HG03520 (cell line): Measurements from ENCODE around the gene IQCF2.
"Not testable (repeated sequence)": the region's sequence is repeated elsewhere in the genome, so short reads cannot be mapped to it uniquely, and the experiment has no call there.

Experiments
- ATAC-seq: cut with Tn5 transposase; IDR thresholded peaks from one replicate; pipeline ENCODE4 v1.9.1; 2021; ENCODE audit warnings: mild to moderate bottlenecking, moderate library complexity; ENCODE audit not compliant: unreplicated experiment

Gene IQCF2

DNA sequence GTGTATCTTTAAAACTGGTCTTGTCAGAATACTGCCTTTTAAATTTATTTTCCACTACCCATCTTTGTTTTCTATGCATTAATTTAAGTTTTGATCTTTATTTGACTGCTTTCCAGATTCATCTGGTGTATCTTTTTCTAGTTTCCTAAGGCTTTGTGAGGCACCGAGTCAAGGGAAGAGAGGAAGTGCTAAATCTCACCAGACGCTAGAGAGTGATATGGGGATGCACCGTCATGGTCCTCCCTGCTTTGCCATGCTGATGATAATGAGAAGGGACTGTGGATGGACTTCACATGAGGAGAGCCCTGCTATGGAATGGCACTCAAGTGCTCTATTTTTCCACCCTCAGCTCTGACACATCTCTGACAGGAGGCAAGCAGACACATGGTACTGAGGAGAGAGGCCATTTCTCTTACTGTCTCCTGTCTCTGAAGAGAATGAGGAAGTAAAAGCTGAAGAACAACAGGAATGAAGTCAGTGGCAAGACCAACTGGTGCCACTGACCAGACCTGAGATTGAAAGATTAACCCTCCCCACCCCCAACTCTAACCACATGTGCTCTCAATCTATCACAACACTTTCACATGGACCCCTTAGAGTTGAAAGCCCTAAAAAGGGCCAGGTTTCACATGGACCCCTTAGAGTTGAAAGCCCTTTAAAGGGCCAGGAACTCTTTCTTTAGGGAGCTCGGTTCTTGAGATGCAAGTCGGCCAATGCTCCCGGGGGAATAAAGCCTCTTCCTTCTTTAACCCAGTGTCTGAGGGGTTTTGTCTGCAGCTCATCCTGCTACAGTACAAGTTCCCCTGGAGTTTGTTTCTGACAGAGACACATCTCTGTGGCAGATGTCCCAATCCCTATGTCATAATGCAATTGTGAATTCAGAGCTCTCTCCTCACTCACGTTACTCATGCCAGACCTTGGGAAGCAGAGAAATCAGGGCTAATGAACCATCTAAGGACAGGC, at the start of gene IQCF2:
Gene IQCF2 (plus strand): TSS at position 913 of the 963 bp plus-strand sequence. CDS start 52 bp downstream, outside the sequence.
- ATAC-seq: no peak

- ATAC-seq: no peak
Measured at GRCh38 chr3:51813539-51813938, 47.9 kb upstream of the IQCF2 start.

GRCh38 chr3:51814034-51814433, 47.4 kb upstream of the IQCF2 start:
- ATAC-seq: no peak

DNA sequence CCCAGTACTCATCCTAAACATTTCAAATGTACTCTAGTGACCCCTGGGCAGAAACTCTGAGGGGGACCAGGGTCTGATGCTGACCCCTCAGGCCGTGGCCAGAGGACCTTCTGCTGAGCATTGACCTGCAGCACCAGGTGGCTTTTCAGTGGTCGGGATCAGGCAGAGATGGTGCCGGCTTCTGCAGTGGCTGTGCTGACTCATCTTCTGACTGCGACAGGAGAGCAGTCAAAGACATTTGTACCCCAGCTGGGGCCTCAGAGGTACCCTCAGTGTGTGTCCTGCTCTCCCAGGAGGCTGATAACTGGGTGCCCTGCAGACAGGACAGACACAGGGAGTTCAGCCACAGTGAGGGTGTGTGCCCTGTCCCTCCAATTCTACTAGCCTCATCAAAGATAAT, 45.8 kb upstream of the IQCF2 start:
- no peak for ATAC-seq

GRCh38 chr3:51816723-51817122, 44.7 kb upstream of the IQCF2 start:
- ATAC-seq: no peak

DNA sequence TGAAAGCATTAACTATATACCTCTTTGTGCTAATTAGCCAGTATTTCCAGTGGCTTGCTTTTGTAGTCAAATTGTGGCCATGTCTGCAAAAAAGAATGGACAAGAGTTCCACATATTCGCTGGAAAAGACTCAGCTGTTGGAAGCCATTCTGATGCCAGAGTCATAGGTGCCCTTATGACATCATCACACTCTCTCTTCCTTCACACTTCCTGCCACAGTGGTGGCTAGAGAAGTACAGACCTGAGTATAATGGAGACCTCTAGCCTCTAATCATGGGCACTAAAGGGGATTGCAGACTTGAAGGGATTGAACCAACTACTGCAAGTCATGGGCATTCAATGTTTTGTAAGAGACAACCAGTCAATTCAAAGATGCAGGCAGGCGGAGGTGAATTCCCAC, 44.0 kb upstream of the IQCF2 start:
- ATAC-seq: no peak

DNA sequence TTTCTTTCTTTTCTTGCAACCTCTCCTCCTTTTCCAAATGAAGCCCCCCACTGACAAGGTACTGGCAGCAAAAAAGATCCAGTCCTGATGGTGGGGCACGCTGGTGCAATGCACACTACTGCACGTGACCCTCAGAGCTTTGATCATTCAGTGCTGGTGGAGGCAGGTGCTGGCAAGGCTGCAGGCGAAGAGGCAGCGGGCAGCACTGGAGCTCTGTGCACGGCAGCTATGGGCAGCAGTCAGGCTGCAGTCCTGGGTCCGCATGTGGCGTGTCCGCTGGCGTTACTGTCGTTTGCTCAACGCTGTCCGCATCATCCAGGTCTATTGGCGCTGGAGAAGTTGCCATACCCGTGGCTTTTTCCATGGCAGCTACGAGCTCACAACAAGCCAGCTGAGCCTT, 42.3 kb upstream of the IQCF2 start:
- no peak for ATAC-seq

GRCh38 chr3:51819709-51820406, 41.6 kb upstream of the IQCF2 start:
- no peak for ATAC-seq

DNA sequence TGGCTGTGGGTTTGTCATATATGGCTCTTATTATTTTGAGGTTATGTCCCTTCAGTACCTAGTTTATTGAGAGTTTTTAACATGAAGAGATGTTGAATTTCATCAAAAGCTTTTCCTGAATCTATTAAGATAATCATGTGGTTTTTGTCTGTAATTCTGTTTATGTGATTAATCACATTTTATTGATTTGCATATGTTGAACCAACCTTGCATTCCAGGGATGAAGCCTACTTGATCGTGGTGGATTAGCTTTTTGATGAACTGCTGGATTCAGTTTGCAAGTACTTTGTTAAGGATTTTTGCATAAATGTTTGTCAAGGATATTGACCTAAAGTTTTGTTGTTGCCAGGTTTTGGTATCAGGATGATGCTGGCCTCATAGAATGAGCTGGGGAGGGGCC, 33.1 kb upstream of the IQCF2 start:
- ATAC-seq: no peak

GRCh38 chr3:51830345-51830744, 31.1 kb upstream of the IQCF2 start:
- ATAC-seq: no peak

DNA sequence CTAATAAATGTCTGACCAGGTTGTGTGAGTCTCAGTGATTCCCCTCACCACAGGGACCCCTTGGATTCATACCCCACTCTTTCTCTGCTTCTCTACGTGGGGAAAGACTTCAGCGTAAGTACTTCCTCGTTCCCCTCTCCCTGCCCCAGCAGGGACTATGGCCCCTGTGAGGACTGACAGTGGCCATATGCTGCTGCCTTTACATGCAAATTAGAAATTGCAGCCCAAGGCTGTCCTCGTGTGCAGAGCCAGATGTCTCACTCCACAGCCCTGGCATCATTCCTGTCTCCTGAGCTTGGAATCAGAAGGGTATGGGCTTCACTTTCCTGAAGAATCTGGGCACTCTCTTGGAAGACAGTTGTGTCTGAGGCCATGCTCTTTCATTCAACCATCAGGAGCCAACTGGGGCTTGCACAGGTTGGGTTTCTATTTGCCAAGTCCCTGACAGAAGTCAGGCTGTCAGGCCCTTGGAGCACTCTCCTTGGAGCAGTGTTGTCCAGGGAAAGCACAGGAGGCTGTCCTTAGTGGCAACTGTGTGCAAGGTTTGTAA, 30.5 kb upstream of the IQCF2 start:
- no peak for ATAC-seq

DNA sequence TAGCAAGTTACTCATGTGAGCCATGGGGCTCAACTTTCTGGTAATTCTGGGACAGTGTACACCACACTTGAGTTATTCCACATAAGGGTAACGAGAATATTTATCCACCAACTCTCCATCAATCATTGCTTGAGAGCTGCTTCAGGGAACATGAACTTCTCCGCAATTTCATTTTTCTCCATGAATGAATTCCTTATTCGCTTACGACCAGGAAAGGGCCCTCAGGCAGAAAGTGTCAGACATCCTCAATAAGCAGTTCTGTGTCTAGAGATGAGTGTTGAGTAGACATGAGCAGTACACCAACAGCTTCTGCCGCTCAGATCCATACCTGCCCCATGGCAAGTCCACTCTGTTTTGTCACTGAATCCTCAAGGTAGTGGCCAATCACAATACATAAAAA, 24.8 kb upstream of the IQCF2 start:
- ATAC-seq: no peak

DNA sequence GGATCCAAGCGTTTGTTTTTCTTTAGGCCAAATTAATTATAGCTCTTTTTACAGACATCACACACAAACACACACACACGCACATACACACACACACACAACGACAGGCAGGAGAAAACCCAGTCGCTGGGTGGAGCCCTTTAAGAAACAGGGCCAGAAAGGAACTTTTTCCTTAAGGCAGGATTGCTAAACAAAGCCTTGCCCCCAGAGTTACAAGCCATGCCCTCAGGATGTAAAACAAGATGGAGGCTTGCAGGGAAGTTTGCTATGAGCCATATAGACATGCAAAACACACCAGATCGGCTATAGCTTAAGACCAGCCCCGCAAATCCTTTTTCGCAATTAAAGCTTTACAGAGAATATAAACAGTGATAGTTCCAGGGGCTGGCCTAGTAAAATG, 16.3 kb upstream of the IQCF2 start:
- no peak for ATAC-seq

DNA sequence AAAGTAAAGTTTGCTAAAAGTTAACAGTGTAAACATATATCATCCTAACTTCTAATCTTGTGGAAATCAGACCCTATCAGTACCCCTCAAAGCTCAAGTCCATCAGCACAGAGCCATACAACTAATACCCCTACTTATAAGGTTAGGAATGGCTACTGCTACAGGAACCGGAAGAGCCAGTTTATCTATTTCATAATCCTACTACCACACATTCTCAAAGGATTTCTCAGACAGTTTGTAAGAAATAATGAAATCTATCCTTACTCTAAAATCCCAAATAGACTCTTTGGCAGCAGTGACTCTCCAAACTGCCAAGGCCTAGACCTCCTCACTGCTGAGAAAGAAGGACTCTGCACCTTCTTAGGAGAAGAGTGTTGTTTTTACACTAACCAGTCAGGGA, 6.0 kb upstream of the IQCF2 start:
- ATAC-seq: not testable (repeated sequence)

DNA sequence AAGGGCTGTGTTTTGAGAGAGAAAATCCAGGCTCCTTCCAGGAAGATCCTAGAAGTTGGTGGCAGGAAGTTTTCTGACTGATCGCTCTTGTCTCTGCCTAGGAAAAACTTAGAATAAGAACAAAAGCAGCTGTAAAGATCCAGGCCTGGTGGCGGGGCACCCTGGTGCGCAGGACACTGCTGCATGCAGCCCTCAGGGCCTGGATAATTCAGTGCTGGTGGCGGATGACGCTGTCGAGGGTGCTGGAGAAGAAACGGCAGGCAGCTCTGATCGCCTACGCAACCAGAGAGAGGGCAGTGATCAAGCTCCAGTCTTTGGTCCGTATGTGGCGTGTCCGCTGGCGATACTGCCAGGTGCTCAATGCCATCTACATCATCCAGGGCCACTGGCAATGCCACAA, 1.5 kb downstream of the IQCF2 start:
- ATAC-seq: no peak

DNA sequence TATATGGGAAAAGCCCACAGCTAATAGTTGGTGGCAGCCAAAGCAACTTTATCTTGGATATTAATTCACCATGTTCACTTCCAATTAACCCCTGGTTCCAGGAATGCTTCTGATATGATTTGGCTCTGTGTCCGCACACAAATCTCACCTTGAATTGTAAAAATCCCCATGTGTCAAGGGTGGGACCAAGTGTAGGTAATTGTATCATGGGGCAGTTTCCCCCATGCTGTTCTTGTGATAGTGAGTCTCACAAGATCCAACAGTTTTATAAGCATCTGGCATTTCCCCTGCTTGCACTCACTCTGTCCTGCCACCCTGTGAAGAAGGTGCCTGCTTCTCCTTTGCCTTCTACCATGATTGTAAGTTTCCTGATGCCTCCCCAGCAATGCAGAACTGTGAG, 7.5 kb downstream of the IQCF2 start:
- ATAC-seq: not testable (repeated sequence)

DNA sequence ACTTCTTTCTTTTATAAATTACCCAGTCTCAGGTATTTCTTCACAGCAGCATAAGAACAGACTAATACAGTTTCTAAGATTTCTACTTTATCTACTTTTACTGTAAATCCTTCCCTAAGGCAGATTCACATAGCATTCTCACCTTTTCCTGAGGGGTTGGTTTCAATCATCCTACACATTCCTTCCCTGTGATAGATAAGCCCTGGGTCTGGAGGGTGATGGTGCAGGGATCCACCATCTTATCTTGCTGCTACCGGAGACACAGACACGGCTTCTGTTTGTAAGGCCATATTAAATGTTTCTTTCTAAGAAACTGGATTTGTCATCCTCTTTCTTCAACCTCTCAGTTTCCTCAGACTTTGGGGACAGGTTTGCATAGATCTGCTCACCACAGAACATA, 7.9 kb downstream of the IQCF2 start:
- ATAC-seq: no peak

GRCh38 chr3:51873253-51873766, 11.9 kb downstream of the IQCF2 start:
- no peak for ATAC-seq

- ATAC-seq: no peak
Measured at GRCh38 chr3:51873876-51874275, 12.5 kb downstream of the IQCF2 start.

DNA sequence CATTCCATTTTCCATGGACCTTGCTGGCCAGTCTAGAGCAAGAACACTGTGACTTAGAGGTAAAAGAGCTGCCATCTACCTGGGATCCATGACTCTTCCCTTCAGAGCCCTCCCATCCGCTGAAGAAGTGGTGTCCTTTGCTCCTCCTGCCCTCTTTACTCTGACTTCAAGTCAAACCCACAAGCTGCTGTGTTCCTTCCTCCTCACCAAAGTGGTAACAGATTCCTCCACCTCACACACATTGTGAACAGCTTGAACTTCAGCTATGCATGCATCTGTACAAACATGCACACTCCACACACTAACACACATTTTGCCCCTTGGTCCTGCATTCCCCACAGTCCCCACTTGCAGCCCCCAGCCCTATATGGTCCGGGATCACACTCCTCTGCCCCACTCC, 13.0 kb downstream of the IQCF2 start:
- ATAC-seq: no peak

- no peak for ATAC-seq
Measured at GRCh38 chr3:51874889-51875288, 13.5 kb downstream of the IQCF2 start.

DNA sequence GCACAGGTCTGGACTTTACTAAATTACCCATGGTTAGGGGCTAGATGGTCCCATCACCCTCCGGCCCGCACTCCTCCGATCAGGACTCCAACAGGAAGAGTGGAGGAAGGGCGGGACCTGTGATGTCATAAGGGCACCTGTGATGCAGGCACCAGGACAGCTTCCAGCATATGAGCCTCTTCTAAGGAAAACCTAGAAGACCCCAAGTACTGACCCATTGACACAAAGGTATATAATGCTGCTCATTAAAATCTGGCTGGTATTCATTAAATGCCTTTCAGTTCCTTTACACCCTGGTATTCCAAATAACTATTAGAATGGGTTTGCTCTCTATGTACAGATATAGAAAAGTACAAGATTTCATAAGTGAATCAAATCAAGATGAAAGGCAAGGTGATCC, 14.1 kb downstream of the IQCF2 start, which contains the start of gene IQCF5:
Gene IQCF5 (minus strand): TSS at position 101 of the 400 bp plus-strand sequence. CDS start 70 bp downstream, at position 31.
- ATAC-seq: no peak
